NCI-H1048 (cell line): Measurements from ENCODE around the gene RNU6-1.
A peak's percentile ranks its signal among the peaks of the same experiment; 100 is the strongest.

ENCODE experiments used
- DNase-seq: peaks from one replicate; lab custom pipeline; 2025; lab: John Stamatoyannopoulos, UW

The RNU6-1 gene

GRCh38 chr15:67839929-67840748, at the start of gene RNU6-1:
TSS of gene RNU6-1 (minus strand) at chr15:67840045.
- peak; percentile 77 for DNase-seq

GRCh38 chr15:67887776-67888175, 47.9 kb upstream of the RNU6-1 start:
- no peak for DNase-seq

GRCh38 chr15:67885861-67886260, 46.0 kb upstream of the RNU6-1 start:
- DNase-seq = no peak

GRCh38 chr15:67885175-67885523, 45.3 kb upstream of the RNU6-1 start:
- no peak for DNase-seq

- peak; percentile 24 for DNase-seq
These were observed 44.8 kb upstream of the RNU6-1 start for GRCh38 chr15:67884514-67885174.

- no peak for DNase-seq
These were observed 44.2 kb upstream of the RNU6-1 start for GRCh38 chr15:67884009-67884408.

GRCh38 chr15:67883234-67883773, 43.5 kb upstream of the RNU6-1 start:
- no peak for DNase-seq

- DNase-seq = no peak
These were observed 42.8 kb upstream of the RNU6-1 start for GRCh38 chr15:67882487-67883233.

GRCh38 chr15:67880651-67881182, 40.9 kb upstream of the RNU6-1 start:
- DNase-seq = no peak

GRCh38 chr15:67879440-67880129, 39.7 kb upstream of the RNU6-1 start:
- no peak for DNase-seq

- DNase-seq = no peak
These were observed 38.9 kb upstream of the RNU6-1 start for GRCh38 chr15:67878712-67879206.

- no peak for DNase-seq
These were observed 33.9 kb upstream of the RNU6-1 start for GRCh38 chr15:67873777-67874176.

- no peak for DNase-seq
These were observed 31.1 kb upstream of the RNU6-1 start for GRCh38 chr15:67870868-67871408.

GRCh38 chr15:67869701-67870100, 29.9 kb upstream of the RNU6-1 start:
- no peak for DNase-seq

GRCh38 chr15:67865766-67866165, 25.9 kb upstream of the RNU6-1 start:
- no peak for DNase-seq

GRCh38 chr15:67865331-67865730, 25.5 kb upstream of the RNU6-1 start:
- no peak for DNase-seq

GRCh38 chr15:67863442-67863987, 23.7 kb upstream of the RNU6-1 start:
- peak; percentile 53 for DNase-seq

GRCh38 chr15:67862750-67863441, 23.1 kb upstream of the RNU6-1 start:
- no peak for DNase-seq

GRCh38 chr15:67861983-67862382, 22.1 kb upstream of the RNU6-1 start:
- DNase-seq = no peak

- no peak for DNase-seq
These were observed 19.6 kb upstream of the RNU6-1 start for GRCh38 chr15:67859331-67859946.
